OCI-LY3 (cell line): Measurements from ENCODE around the gene CDH6.

Experiments used
- H2AFZ ChIP-seq: fragments of 200-600, 300-600 bp; shearing (Covaris generic); 2 replicates; pipeline ENCODE4 v1.6.0; 2014; ENCODE audit warnings: antibody characterized with exemption, low read depth, low read length
- H3K27ac ChIP-seq: fragments of 200-600, 300-600 bp; sonication (generic); 2 replicates; pipeline ENCODE4 v1.5.1; 2014; ENCODE audit warnings: mild to moderate bottlenecking, low read length, moderate library complexity, mixed read lengths
- H3K27me3 ChIP-seq: fragments of 200-600, 300-600 bp; sonication (generic); 2 replicates; pipeline ENCODE4 v1.6.1; 2014; ENCODE audit warnings: low read depth, low read length, mixed read lengths
- H3K36me3 ChIP-seq: fragments of 200-600, 300-600 bp; sonication (generic); replicated peaks from 2 replicates; pipeline ENCODE3; 2014; ENCODE audit warnings: low read depth, low read length, mixed read lengths
- H3K4me1 ChIP-seq: fragments of 300-600, 200-600 bp; sonication (generic); 2 replicates; pipeline ENCODE4 v1.6.1; 2014; ENCODE audit warnings: low read length, mixed read lengths
- H3K4me2 ChIP-seq: fragments of 200-600, 300-600 bp; sonication (generic); 2 replicates; pipeline ENCODE4 v1.6.1; 2014; ENCODE audit warnings: low read length, mixed read lengths
- H3K4me3 ChIP-seq: fragments of 300-600, 200-600 bp; sonication (generic); 2 replicates; pipeline ENCODE4 v1.5.1; 2014; ENCODE audit warnings: antibody characterized with exemption, mild to moderate bottlenecking, low read length, moderate library complexity
- H3K79me2 ChIP-seq: fragments of 300-600, 200-600 bp; shearing (Covaris generic); 2 replicates; pipeline ENCODE4 v1.6.1; 2014; ENCODE audit warnings: mild to moderate bottlenecking, low read length, mixed read lengths
- H3K9ac ChIP-seq: fragments of 300-600, 200-600 bp; shearing (Covaris generic); 2 replicates; pipeline ENCODE4 v1.6.0; 2014; ENCODE audit warnings: mild to moderate bottlenecking, low read length, moderate library complexity
- H3K9me3 ChIP-seq: fragments of 200-600, 300-600 bp; shearing (Covaris generic); 2 replicates; pipeline ENCODE4 v1.6.1; 2014; ENCODE audit warnings: low read length, mixed read lengths; ENCODE audit not compliant: insufficient read depth
- H4K20me1 ChIP-seq: fragments of 200-600, 300-600 bp; sonication (generic); 2 replicates; pipeline ENCODE4 v1.6.1; 2016; ENCODE audit warnings: low read length, mixed read lengths; ENCODE audit not compliant: insufficient read depth
- EZH2phosphoT487 ChIP-seq: fragments of 200-600 bp; shearing (Covaris generic); IDR thresholded peaks from 2 replicates; pipeline ENCODE4 v1.6.1; 2018; ENCODE audit warnings: antibody characterized with exemption, mixed run types, low read depth
- TF ChIP-seq, protein P1 (sequence below): fragments of 200-600, 300-600 bp; sonication (generic); IDR thresholded peaks from 2 replicates; pipeline ENCODE4 v1.5.1; 2014; ENCODE audit warnings: antibody characterized with exemption, low read length, low read depth

The CDH6 gene

DNA sequence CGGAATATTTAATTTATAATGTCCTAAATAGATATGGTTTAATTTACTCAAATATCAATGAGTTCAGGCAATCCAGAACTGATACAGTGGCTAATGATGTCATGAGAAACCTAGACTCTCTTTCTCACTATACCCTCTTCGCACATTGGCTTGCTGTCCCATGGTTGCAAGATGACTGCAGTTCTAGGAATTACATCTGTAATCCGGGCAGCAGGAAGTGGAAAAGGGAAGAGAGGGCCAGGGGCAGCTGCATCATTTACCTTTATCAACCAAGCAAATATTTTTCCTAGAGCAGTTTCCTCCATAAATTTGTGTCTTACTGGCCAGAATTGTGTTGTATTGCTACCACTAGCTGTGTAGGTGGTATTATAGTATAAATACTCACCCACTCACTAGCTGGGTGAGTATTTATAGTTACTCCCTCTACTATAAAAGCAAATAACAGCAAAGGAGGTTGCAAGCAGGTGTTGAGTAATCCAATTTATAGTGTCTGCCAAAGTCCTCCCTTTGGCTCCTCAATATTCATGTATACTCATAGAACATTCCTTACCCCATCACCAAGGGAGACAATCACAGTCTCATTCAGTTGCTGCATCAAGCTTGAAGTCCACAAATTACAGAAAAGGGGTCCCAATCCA lies 169.6 kb downstream of the CDH6 start:
- Histone ChIP-seq H3K4me1 (peaks cover 19% of the 10 kb centered on the region), H3K27ac (no peak overlapping the region), H3K4me2 (no peak overlapping the region), H3K9ac (no peak overlapping the region), H2AFZ (no peak overlapping the region), H3K36me3 (no peaks in the 10 kb centered on the region), H4K20me1 (no peaks in the 10 kb centered on the region), H3K9me3 (no peaks in the 10 kb centered on the region), H3K27me3 (no peaks in the 10 kb centered on the region), H3K79me2 (no peaks in the 10 kb centered on the region), H3K4me3 (no peak overlapping the region)
- TF ChIP-seq, protein P1, sequence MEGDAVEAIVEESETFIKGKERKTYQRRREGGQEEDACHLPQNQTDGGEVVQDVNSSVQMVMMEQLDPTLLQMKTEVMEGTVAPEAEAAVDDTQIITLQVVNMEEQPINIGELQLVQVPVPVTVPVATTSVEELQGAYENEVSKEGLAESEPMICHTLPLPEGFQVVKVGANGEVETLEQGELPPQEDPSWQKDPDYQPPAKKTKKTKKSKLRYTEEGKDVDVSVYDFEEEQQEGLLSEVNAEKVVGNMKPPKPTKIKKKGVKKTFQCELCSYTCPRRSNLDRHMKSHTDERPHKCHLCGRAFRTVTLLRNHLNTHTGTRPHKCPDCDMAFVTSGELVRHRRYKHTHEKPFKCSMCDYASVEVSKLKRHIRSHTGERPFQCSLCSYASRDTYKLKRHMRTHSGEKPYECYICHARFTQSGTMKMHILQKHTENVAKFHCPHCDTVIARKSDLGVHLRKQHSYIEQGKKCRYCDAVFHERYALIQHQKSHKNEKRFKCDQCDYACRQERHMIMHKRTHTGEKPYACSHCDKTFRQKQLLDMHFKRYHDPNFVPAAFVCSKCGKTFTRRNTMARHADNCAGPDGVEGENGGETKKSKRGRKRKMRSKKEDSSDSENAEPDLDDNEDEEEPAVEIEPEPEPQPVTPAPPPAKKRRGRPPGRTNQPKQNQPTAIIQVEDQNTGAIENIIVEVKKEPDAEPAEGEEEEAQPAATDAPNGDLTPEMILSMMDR, result no peak
- TF ChIP-seq EZH2phosphoT487, result no peak

DNA sequence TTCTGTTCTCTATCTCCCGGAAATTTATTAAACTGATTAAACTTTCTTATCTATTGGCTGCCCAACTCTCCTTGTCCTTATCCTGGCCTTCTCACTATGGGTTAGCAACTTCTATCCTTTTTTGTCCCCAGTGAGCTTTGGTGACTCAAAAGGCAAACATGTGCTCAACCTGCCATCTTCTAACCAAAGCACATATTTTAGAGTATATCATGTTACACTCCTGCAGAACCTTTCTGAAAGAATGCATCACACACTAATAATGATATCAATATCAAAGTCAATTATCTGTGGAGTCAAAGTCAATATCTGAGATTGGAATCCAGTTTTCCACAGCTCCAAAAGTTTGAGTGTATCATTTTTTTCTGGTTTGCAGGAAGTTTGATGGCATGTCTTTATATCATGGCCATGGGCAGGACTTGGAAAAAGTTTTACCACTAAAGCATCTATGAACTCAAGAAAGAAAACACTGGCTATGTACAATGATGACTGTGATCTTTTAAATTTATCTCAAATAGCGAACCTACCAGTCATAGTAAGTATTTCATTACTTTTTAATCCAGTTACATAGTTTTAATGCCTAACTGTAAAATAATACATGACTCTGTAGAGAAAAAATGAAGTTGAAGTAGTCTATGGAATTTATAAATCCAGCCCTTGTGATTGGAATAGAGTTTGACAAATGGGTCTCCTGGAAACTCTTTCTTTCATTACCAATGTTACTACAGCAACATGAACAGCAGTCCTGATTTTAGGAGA lies 171.6 kb downstream of the CDH6 start:
- no peak overlapping the region for H3K9ac ChIP-seq
- TF ChIP-seq, protein P1, result no peak
- TF ChIP-seq EZH2phosphoT487, result no peak
- no peak overlapping the region for H2AFZ ChIP-seq
- H3K79me2 ChIP-seq, result no peaks in the 10 kb centered on the region
- H3K9me3 ChIP-seq, result no peaks in the 10 kb centered on the region
- no peaks in the 10 kb centered on the region for H3K27me3 ChIP-seq
- no peaks in the 10 kb centered on the region for H3K36me3 ChIP-seq
- H4K20me1 ChIP-seq, result no peaks in the 10 kb centered on the region
- H3K4me1 ChIP-seq, result peaks cover 9% of the 10 kb centered on the region
- no peak overlapping the region for H3K4me2 ChIP-seq
- no peak overlapping the region for H3K4me3 ChIP-seq
- no peak overlapping the region for H3K27ac ChIP-seq

DNA sequence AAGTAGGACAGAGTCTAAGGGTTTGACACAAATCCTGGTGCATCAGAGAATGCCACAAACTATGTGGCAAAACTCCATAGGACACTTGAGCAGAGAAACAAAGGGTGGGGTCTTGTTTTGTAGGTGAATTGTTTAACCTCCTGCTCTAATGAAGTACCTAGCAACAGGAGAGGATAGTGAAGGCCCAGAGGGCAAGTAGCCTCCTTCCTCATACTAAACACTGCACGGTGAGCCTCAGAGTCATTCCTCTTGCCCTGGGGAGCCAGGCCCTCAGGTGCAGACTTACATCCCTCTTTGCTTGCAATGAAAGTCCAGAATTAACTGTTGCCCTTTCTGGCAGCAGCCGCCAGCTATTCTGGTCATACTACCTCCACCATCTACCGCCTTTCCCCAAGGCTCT lies 172.3 kb downstream of the CDH6 start:
- Histone ChIP-seq H3K9ac (no peak overlapping the region), H2AFZ (no peak overlapping the region), H3K4me3 (no peak overlapping the region), H3K27me3 (no peaks in the 10 kb centered on the region), H3K27ac (no peak overlapping the region), H3K9me3 (no peaks in the 10 kb centered on the region), H3K4me1 (0 out of 2 replicates have a peak, but pooled peaks cover 2% of the 10 kb centered on the region), H3K36me3 (no peaks in the 10 kb centered on the region), H4K20me1 (no peaks in the 10 kb centered on the region), H3K79me2 (no peaks in the 10 kb centered on the region), H3K4me2 (no peak overlapping the region)
- TF ChIP-seq EZH2phosphoT487, result no peak
- TF ChIP-seq, protein P1, result no peak

DNA sequence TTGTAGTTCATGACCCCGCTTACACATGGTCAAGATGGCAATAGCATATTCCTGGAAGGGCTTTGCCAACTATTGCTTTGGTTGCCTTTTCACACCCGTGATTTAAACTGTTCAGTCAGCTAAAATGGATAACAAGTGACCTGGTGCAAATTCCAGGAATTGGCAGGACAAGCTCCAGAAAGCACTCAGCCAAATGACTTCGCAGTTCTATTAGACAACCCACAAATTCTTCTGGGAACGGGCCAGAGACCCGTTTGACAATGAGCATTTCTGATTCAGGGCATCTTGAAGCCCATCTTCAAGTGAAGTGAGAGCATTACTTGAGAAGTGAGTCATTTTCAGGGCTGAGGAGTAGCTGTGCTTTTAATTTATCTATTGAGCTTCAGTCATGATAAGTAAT lies 173.5 kb downstream of the CDH6 start:
- Histone ChIP-seq H4K20me1 (no peaks in the 10 kb centered on the region), H3K9me3 (no peaks in the 10 kb centered on the region), H3K36me3 (no peaks in the 10 kb centered on the region), H3K79me2 (no peaks in the 10 kb centered on the region), H3K9ac (no peak overlapping the region), H3K27ac (no peak overlapping the region), H2AFZ (no peak overlapping the region), H3K4me1 (no peaks in the 10 kb centered on the region), H3K4me2 (no peak overlapping the region), H3K4me3 (no peak overlapping the region), H3K27me3 (0 out of 2 replicates have a peak, but pooled peaks cover 5% of the 10 kb centered on the region)
- TF ChIP-seq EZH2phosphoT487, result no peak
- TF ChIP-seq, protein P1, result no peak
